ENCODE data around the gene DNAJC15.

The DNAJC15 gene

GRCh38 chr13:43080199-43080598 is 56.8 kb downstream of the DNAJC15 start:
- TF ChIP-seq, protein P1, sequence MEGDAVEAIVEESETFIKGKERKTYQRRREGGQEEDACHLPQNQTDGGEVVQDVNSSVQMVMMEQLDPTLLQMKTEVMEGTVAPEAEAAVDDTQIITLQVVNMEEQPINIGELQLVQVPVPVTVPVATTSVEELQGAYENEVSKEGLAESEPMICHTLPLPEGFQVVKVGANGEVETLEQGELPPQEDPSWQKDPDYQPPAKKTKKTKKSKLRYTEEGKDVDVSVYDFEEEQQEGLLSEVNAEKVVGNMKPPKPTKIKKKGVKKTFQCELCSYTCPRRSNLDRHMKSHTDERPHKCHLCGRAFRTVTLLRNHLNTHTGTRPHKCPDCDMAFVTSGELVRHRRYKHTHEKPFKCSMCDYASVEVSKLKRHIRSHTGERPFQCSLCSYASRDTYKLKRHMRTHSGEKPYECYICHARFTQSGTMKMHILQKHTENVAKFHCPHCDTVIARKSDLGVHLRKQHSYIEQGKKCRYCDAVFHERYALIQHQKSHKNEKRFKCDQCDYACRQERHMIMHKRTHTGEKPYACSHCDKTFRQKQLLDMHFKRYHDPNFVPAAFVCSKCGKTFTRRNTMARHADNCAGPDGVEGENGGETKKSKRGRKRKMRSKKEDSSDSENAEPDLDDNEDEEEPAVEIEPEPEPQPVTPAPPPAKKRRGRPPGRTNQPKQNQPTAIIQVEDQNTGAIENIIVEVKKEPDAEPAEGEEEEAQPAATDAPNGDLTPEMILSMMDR (IDR thresholded peaks at IDR 0.05), result no peak
- no peak overlapping the region for H3K4me3 ChIP-seq (ENCODE audit: low read depth, low read length)
- no peak overlapping the region for H2AFZ ChIP-seq
- no peak overlapping the region for H3K27ac ChIP-seq
- H3K79me2 ChIP-seq, result no peaks in the 10 kb centered on the region
- H3K9ac ChIP-seq, result no peak overlapping the region
- no peaks in the 10 kb centered on the region for H3K36me3 ChIP-seq (ENCODE audit: control insufficient read depth, insufficient read depth, low read length)
- no peaks in the 10 kb centered on the region for H3K27me3 ChIP-seq (ENCODE audit: control insufficient read depth, insufficient read depth, low read length)
- H3K9me3 ChIP-seq (ENCODE audit: control insufficient read depth, low read length), result no peaks in the 10 kb centered on the region
- no peak overlapping the region for H3K4me2 ChIP-seq (ENCODE audit: low read length)
- no peaks in the 10 kb centered on the region for H3K4me1 ChIP-seq

- no peaks in the 10 kb centered on the region for H3K9me3 ChIP-seq (ENCODE audit: control insufficient read depth, low read length)
- H3K36me3 ChIP-seq (ENCODE audit: control insufficient read depth, insufficient read depth, low read length), result no peaks in the 10 kb centered on the region
- no peak overlapping the region for H2AFZ ChIP-seq
- H3K27ac ChIP-seq, result no peak overlapping the region
- no peak overlapping the region for H3K4me3 ChIP-seq (ENCODE audit: low read depth, low read length)
- H3K4me2 ChIP-seq (ENCODE audit: low read length), result no peak overlapping the region
- TF ChIP-seq, protein P1 (IDR thresholded peaks at IDR 0.05), result no peak
- H3K4me1 ChIP-seq, result no peaks in the 10 kb centered on the region
- no peaks in the 10 kb centered on the region for H3K27me3 ChIP-seq (ENCODE audit: control insufficient read depth, insufficient read depth, low read length)
- no peak overlapping the region for H3K9ac ChIP-seq
- no peaks in the 10 kb centered on the region for H3K79me2 ChIP-seq
Measured at GRCh38 chr13:43081866-43082265, 58.5 kb downstream of the DNAJC15 start.

DNA sequence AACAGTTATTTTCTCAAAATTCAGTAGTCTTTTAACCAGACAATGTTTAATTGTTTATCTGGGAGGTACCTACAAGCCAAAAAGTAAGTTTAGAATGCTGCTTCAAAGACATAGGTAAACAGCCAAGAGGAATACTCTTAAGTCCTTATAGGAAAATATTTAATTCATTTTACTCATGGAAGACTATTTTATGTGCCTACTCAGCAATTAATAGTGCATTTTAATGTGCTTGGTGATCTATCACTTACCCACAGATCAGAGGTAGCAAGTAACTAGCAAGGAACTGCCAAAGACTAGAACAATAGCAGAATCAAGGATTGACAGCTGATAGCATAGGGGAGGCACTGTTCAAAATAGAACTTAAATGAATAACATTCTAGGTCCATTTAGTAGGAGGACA is 60.4 kb downstream of the DNAJC15 start:
- TF ChIP-seq, protein P1 (IDR thresholded peaks at IDR 0.05), result no peak
- H3K27ac ChIP-seq, result no peak overlapping the region
- H3K79me2 ChIP-seq, result no peaks in the 10 kb centered on the region

DNA sequence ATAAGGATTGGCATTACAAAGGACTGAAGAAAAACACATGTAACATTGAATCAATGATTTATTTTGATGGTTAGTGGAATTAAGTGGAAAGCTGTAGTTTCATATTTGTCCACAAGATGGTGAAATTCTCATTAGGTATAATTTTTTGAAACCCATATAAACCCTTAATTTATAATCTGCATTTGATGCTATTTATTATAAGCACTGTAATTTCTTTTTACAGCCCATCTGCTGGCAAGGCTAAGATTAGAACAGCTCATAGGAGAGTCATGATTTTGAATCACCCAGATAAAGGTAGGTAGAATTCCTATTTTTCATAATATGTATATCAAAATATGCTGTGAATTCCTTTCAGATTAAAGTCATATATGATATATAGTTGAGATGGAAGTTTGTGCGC is 62.2 kb downstream of the DNAJC15 start:
- Histone ChIP-seq H3K9me3 (ENCODE audit: control insufficient read depth, low read length) (no peaks in the 10 kb centered on the region), H3K4me1 (no peaks in the 10 kb centered on the region)
- TF ChIP-seq, protein P1 (IDR thresholded peaks at IDR 0.05), result peak; percentile 36

More for the DNA sequence above, 60.4 kb downstream of the DNAJC15 start:
- H3K27me3 ChIP-seq (ENCODE audit: control insufficient read depth, insufficient read depth, low read length), result no peaks in the 10 kb centered on the region
- H3K4me1 ChIP-seq, result no peaks in the 10 kb centered on the region
- H3K4me2 ChIP-seq (ENCODE audit: low read length), result no peak overlapping the region
- H3K4me3 ChIP-seq (ENCODE audit: low read depth, low read length), result no peak overlapping the region
- no peaks in the 10 kb centered on the region for H3K36me3 ChIP-seq (ENCODE audit: control insufficient read depth, insufficient read depth, low read length)
- no peak overlapping the region for H3K9ac ChIP-seq
- no peaks in the 10 kb centered on the region for H3K9me3 ChIP-seq (ENCODE audit: control insufficient read depth, low read length)
- H2AFZ ChIP-seq, result no peak overlapping the region

GRCh38 chr13:43086181-43086580 is 62.8 kb downstream of the DNAJC15 start:
- H3K9ac ChIP-seq, result no peak overlapping the region
- H3K4me3 ChIP-seq (ENCODE audit: low read depth, low read length), result no peak overlapping the region
- TF ChIP-seq, protein P1 (IDR thresholded peaks at IDR 0.05), result no peak
- H3K36me3 ChIP-seq (ENCODE audit: control insufficient read depth, insufficient read depth, low read length), result no peaks in the 10 kb centered on the region
- H3K79me2 ChIP-seq, result no peaks in the 10 kb centered on the region
- no peak overlapping the region for H2AFZ ChIP-seq
- H3K27me3 ChIP-seq (ENCODE audit: control insufficient read depth, insufficient read depth, low read length), result no peaks in the 10 kb centered on the region
- no peaks in the 10 kb centered on the region for H3K9me3 ChIP-seq (ENCODE audit: control insufficient read depth, low read length)
- H3K27ac ChIP-seq, result no peak overlapping the region
- no peak overlapping the region for H3K4me2 ChIP-seq (ENCODE audit: low read length)
- no peaks in the 10 kb centered on the region for H3K4me1 ChIP-seq

More for the DNA sequence above, 62.2 kb downstream of the DNAJC15 start:
- H3K36me3 ChIP-seq (ENCODE audit: control insufficient read depth, insufficient read depth, low read length), result no peaks in the 10 kb centered on the region
- no peak overlapping the region for H3K4me2 ChIP-seq (ENCODE audit: low read length)
- H2AFZ ChIP-seq, result no peak overlapping the region
- H3K4me3 ChIP-seq (ENCODE audit: low read depth, low read length), result no peak overlapping the region
- H3K27me3 ChIP-seq (ENCODE audit: control insufficient read depth, insufficient read depth, low read length), result no peaks in the 10 kb centered on the region
- no peak overlapping the region for H3K9ac ChIP-seq
- H3K79me2 ChIP-seq, result no peaks in the 10 kb centered on the region
- no peak overlapping the region for H3K27ac ChIP-seq

All from parathyroid adenoma (tissue), 2 donors.